Measurements from ENCODE around the gene GALNT5.

DNA sequence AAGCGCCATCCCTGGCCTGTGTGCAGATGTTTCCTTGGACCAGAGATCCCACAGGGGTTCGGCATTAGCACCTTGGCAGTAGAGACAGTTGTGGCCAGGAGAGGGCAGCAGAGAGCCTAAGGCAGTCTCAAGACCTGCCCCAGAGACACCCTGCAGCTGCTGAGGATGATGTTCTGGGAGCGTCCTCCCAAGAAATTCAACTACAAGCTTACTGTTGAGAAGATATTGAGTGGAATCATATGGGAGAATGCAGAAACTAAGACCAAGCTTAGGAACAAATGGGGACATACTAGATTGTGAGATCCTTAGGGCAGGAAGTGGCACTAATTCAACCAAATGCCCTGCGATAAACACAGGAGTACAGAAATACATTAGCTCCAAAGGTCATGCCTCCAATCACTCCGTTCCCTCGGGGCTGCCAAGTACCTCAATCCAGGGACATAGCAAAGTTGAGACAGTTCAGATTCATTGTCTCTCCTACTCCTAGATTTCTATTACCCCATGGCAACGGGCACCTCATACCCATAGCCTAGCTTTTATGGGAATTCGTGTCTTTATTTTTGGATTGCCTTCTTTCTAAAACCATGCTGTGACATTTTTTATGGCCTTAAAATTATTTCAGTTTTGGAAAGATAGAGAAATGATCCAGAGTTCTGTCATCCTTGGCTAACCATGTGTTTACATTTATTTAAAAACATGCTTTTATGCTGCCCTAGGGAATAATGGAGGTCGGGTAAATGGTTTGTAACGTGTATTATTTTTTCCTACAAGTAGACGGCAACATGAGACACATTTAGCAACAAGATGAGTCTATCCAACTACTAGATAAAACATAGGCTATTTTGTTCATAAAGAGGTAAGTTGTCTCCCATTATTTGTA, 70.4 kb downstream of the GALNT5 start:
- TF ChIP-seq POLR2A (IDR thresholded peaks at IDR 0.05) (no peak), POLR2AphosphoS5 (IDR thresholded peaks at IDR 0.05) (no peak), EP300 (IDR thresholded peaks at IDR 0.05) (no peak)
- TF ChIP-seq, protein P1, sequence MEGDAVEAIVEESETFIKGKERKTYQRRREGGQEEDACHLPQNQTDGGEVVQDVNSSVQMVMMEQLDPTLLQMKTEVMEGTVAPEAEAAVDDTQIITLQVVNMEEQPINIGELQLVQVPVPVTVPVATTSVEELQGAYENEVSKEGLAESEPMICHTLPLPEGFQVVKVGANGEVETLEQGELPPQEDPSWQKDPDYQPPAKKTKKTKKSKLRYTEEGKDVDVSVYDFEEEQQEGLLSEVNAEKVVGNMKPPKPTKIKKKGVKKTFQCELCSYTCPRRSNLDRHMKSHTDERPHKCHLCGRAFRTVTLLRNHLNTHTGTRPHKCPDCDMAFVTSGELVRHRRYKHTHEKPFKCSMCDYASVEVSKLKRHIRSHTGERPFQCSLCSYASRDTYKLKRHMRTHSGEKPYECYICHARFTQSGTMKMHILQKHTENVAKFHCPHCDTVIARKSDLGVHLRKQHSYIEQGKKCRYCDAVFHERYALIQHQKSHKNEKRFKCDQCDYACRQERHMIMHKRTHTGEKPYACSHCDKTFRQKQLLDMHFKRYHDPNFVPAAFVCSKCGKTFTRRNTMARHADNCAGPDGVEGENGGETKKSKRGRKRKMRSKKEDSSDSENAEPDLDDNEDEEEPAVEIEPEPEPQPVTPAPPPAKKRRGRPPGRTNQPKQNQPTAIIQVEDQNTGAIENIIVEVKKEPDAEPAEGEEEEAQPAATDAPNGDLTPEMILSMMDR (IDR thresholded peaks at IDR 0.05): peak; percentile 27 to 85 (median 55)

All from sigmoid colon (tissue), 4 donors.